WTC11 (cell line): Measurements from ENCODE around the gene ZNF672. TPM values are rescaled to one million over a fixed set of nuclear protein-coding genes. Genes with fewer than 3 reads are reported as not detected.

Experiments
- ATAC-seq: fragments of 200-7000 bp; cut with Tn5 transposase; 2 replicates; pipeline ENCODE4 v1.10.0; 2021; ENCODE audit warnings: mild to moderate bottlenecking, moderate library complexity
- CTCF ChIA-PET: fragments of 300-600 bp; sonication (Branson Sonifier 250); formaldehyde crosslinking; loops from one replicate; lab custom pipeline; 2021; ENCODE audit warnings: antibody characterized with exemption; lab: Charles Lee
- POLR2A ChIA-PET: fragments of 350-600 bp; sonication (Branson Sonifier 250); formaldehyde crosslinking; loops from one replicate; lab custom pipeline; 2021; ENCODE audit warnings: antibody characterized with exemption; lab: Charles Lee
- DNase-seq: peaks from one replicate; pipeline ENCODE4 v3.0.0; 2021; ENCODE audit warnings: low spot score
- H3K27ac Mint-ChIP-seq: 2 replicates; pipeline ENCODE4 v1.8.0; 2021; ENCODE audit warnings: mixed read lengths
- H3K27me3 Mint-ChIP-seq: 2 replicates; pipeline ENCODE4 v1.8.0; 2021; ENCODE audit warnings: low read depth, mild to moderate bottlenecking, moderate library complexity, mixed read lengths
- H3K36me3 Mint-ChIP-seq: 2 replicates; pipeline ENCODE4 v1.8.0; 2021; ENCODE audit warnings: mixed read lengths
- H3K4me1 Mint-ChIP-seq: 2 replicates; pipeline ENCODE4 v1.8.0; 2022; ENCODE audit warnings: mixed read lengths
- H3K4me3 Mint-ChIP-seq: 2 replicates; pipeline ENCODE4 v1.8.0; 2021; ENCODE audit warnings: mild to moderate bottlenecking, moderate library complexity, mixed read lengths
- H3K9me3 Mint-ChIP-seq: 2 replicates; pipeline ENCODE4 v1.8.0; 2021; ENCODE audit warnings: mixed read lengths
- ELF4 ChIP-seq: sonication (generic); formaldehyde crosslinking; IDR thresholded peaks from 2 replicates; pipeline ENCODE4 v1.8.1; 2022; ENCODE audit warnings: low read depth, mild to moderate bottlenecking, moderate library complexity, missing genetic modification reagents
- ESRRA ChIP-seq: sonication (generic); formaldehyde crosslinking; IDR thresholded peaks from 2 replicates; pipeline ENCODE4 v1.8.1; 2022; ENCODE audit warnings: mild to moderate bottlenecking, missing genetic modification reagents, borderline replicate concordance
- FOXJ3 ChIP-seq: sonication (generic); formaldehyde crosslinking; IDR thresholded peaks from 2 replicates; pipeline ENCODE4 v1.9.0; 2021; ENCODE audit warnings: missing genetic modification reagents, mild to moderate bottlenecking, borderline replicate concordance
- GABPB1 ChIP-seq: sonication (generic); formaldehyde crosslinking; IDR thresholded peaks from 2 replicates; pipeline ENCODE4 v1.8.1; 2023; ENCODE audit warnings: mild to moderate bottlenecking, missing genetic modification reagents
- GRHL2 ChIP-seq: fragments of 250-450 bp; sonication (Bioruptor Pico); IDR thresholded peaks from 2 replicates; pipeline ENCODE4 v1.8.0; 2022; ENCODE audit warnings: mild to moderate bottlenecking, moderate library complexity; ENCODE audit not compliant: insufficient replicate concordance, severe bottlenecking
- JUN ChIP-seq: sonication (generic); formaldehyde crosslinking; IDR thresholded peaks from 2 replicates; pipeline ENCODE4 v1.8.0; 2023; ENCODE audit warnings: mild to moderate bottlenecking, missing genetic modification reagents
- MYBL2 ChIP-seq: sonication (generic); formaldehyde crosslinking; IDR thresholded peaks from 2 replicates; pipeline ENCODE4 v1.8.1; 2023; ENCODE audit warnings: mild to moderate bottlenecking, moderate library complexity, missing genetic modification reagents
- SOX15 ChIP-seq: fragments of 250-450 bp; sonication (Bioruptor Pico); IDR thresholded peaks from 2 replicates; pipeline ENCODE4 v1.9.0; 2021; ENCODE audit warnings: mild to moderate bottlenecking
- ZNF121 ChIP-seq: sonication (generic); formaldehyde crosslinking; IDR thresholded peaks from 2 replicates; pipeline ENCODE4 v1.8.0; 2023; ENCODE audit warnings: missing genetic modification reagents
- ZNF219 ChIP-seq: sonication (generic); formaldehyde crosslinking; IDR thresholded peaks from 2 replicates; pipeline ENCODE4 v1.8.0; 2023; ENCODE audit warnings: missing genetic modification reagents, mild to moderate bottlenecking, borderline replicate concordance
- ZNF317 ChIP-seq: sonication (generic); formaldehyde crosslinking; IDR thresholded peaks from 2 replicates; pipeline ENCODE4 v1.8.1; 2023; ENCODE audit warnings: low read depth, mild to moderate bottlenecking, moderate library complexity, missing genetic modification reagents, borderline replicate concordance
- ZNF671 ChIP-seq: fragments of 250-450 bp; sonication (Bioruptor Pico); IDR thresholded peaks from 2 replicates; pipeline ENCODE4 v1.8.0; 2021; ENCODE audit warnings: mild to moderate bottlenecking
- total RNA-seq: library from RNA; stranded (reverse); gene quantifications from 3 replicates; pipeline ENCODE4 v1.2.3, GENCODE V29; 2021
- TF ChIP-seq, protein P1 (sequence below): sonication (generic); formaldehyde crosslinking; conservative IDR thresholded peaks from 2 replicates; pipeline ENCODE4 v1.8.1; 2022; ENCODE audit warnings: mild to moderate bottlenecking, missing genetic modification reagents
- TF ChIP-seq, protein P2 (sequence below): sonication (generic); formaldehyde crosslinking; IDR thresholded peaks from 2 replicates; pipeline ENCODE4 v1.8.1; 2023; ENCODE audit warnings: mild to moderate bottlenecking, missing genetic modification reagents, borderline replicate concordance
- TF ChIP-seq, protein P3 (sequence below): sonication (generic); formaldehyde crosslinking; IDR thresholded peaks from 2 replicates; pipeline ENCODE4 v1.8.1; 2022; ENCODE audit warnings: low read depth, missing genetic modification reagents, borderline replicate concordance
- TF ChIP-seq, protein P4 (sequence below): fragments of 250-450 bp; sonication (Bioruptor Pico); conservative IDR thresholded peaks from 2 replicates; pipeline ENCODE4 v1.9.0; 2021; ENCODE audit warnings: mild to moderate bottlenecking
- TF ChIP-seq, protein P5 (sequence below): fragments of 200-600 bp; IDR thresholded peaks from 2 replicates; pipeline ENCODE4 v1.8.0; 2022; ENCODE audit warnings: antibody characterized with exemption
- TF ChIP-seq, protein P6 (sequence below): sonication (generic); formaldehyde crosslinking; IDR thresholded peaks from 2 replicates; pipeline ENCODE4 v1.8.0; 2022; ENCODE audit warnings: missing genetic modification reagents

The ZNF672 gene
- total RNA-seq, 1 experiment from 2014 or later = 37.9 TPM

DNA sequence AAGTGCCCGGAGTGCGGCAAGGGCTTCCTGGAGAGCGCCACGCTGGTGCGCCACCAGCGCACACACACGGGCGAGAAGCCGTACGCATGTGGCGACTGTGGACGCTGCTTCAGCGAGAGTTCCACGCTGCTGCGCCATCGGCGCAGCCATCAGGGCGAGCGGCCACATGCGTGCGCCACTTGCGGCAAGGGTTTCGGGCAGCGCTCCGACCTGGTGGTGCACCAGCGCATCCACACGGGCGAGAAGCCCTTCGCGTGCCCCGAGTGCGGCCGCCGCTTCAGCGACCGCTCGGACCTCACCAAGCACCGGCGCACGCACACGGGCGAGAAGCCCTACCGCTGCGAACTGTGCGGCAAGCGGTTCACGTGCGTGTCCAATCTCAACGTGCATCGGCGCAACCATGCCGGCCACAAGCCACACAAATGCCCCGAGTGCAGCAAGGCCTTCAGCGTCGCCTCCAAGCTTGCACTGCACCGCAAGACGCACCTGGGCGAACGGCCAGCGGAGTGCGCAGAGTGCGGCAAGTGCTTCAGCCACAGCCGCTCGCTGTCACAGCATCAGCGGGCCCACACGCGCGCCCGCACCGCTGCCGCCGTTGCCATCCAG lies 10.0 kb downstream of the ZNF672 start:
- Mint-ChIP-seq H3K4me3 (no peak overlapping the region), H3K9me3 (no peaks in the 10 kb centered on the region), H3K27me3 (no peaks in the 10 kb centered on the region), H3K36me3 (peaks cover 25% of the 10 kb centered on the region), H3K4me1 (no peaks in the 10 kb centered on the region), H3K27ac (no peak overlapping the region)
- DNase-seq (no peak), ATAC-seq (no peak; the same call in 1 of the 2 replicates)
- CTCF ChIA-PET = interaction anchor here (0.6 to 2.4 kb wide), 2 partner anchors 10 to 36 kb away, joined by 3 to 9 read pairs; partner anchors contain the start of gene ZNF692
- TF ChIP-seq MYBL2 (CRISPR knock-in tag) (no peak), ELF4 (CRISPR knock-in tag) (no peak), ZNF317 (CRISPR knock-in tag) (no peak), GRHL2 (CRISPR knock-in tag) (no peak), ZNF671 (no peak), ZNF121 (CRISPR knock-in tag) (no peak), GABPB1 (CRISPR knock-in tag) (no peak), JUN (CRISPR knock-in tag) (no peak), ESRRA (CRISPR knock-in tag) (no peak), SOX15 (CRISPR knock-in tag) (no peak), FOXJ3 (CRISPR knock-in tag) (no peak)
- TF ChIP-seq, protein P1, sequence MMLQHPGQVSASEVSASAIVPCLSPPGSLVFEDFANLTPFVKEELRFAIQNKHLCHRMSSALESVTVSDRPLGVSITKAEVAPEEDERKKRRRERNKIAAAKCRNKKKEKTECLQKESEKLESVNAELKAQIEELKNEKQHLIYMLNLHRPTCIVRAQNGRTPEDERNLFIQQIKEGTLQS = no peak
- TF ChIP-seq, protein P2, sequence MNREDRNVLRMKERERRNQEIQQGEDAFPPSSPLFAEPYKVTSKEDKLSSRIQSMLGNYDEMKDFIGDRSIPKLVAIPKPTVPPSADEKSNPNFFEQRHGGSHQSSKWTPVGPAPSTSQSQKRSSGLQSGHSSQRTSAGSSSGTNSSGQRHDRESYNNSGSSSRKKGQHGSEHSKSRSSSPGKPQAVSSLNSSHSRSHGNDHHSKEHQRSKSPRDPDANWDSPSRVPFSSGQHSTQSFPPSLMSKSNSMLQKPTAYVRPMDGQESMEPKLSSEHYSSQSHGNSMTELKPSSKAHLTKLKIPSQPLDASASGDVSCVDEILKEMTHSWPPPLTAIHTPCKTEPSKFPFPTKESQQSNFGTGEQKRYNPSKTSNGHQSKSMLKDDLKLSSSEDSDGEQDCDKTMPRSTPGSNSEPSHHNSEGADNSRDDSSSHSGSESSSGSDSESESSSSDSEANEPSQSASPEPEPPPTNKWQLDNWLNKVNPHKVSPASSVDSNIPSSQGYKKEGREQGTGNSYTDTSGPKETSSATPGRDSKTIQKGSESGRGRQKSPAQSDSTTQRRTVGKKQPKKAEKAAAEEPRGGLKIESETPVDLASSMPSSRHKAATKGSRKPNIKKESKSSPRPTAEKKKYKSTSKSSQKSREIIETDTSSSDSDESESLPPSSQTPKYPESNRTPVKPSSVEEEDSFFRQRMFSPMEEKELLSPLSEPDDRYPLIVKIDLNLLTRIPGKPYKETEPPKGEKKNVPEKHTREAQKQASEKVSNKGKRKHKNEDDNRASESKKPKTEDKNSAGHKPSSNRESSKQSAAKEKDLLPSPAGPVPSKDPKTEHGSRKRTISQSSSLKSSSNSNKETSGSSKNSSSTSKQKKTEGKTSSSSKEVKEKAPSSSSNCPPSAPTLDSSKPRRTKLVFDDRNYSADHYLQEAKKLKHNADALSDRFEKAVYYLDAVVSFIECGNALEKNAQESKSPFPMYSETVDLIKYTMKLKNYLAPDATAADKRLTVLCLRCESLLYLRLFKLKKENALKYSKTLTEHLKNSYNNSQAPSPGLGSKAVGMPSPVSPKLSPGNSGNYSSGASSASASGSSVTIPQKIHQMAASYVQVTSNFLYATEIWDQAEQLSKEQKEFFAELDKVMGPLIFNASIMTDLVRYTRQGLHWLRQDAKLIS = no peak
- TF ChIP-seq, protein P3, sequence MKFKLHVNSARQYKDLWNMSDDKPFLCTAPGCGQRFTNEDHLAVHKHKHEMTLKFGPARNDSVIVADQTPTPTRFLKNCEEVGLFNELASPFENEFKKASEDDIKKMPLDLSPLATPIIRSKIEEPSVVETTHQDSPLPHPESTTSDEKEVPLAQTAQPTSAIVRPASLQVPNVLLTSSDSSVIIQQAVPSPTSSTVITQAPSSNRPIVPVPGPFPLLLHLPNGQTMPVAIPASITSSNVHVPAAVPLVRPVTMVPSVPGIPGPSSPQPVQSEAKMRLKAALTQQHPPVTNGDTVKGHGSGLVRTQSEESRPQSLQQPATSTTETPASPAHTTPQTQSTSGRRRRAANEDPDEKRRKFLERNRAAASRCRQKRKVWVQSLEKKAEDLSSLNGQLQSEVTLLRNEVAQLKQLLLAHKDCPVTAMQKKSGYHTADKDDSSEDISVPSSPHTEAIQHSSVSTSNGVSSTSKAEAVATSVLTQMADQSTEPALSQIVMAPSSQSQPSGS (CRISPR knock-in tag) = no peak
- TF ChIP-seq, protein P4, sequence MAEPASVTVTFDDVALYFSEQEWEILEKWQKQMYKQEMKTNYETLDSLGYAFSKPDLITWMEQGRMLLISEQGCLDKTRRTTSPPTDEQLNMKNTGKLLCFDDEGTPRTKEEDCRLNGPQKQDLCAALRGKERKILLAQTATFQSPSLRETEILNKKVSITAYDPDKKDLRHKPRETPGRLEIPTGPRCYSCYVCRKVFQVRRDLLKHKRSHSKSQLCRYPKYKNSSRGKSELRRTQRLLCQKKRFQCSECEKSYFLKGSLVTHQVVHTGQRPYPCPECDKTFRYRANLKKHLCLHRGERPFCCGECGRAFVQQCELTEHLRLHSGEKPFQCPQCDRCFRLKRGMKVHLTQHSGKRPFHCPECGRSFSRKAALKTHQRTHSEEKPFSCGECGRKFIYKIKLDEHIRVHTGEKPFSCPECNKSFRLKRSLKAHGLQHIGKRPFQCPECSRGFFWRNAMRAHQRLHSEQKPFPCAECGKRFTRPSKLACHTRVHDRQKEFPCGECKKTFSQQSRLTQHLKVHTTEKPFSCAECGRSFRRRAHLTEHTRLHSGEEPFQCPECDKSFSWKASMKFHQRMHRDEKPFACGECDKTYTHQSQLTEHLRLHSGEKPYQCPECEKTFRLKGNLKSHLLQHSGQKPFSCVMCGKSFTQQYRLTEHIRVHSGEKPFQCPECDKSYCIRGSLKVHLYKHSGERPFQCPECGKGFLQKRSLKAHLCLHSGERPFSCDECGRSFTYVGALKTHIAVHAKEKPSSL (CRISPR knock-in tag) = no peak
- POLR2A ChIA-PET = no interaction called here

DNA sequence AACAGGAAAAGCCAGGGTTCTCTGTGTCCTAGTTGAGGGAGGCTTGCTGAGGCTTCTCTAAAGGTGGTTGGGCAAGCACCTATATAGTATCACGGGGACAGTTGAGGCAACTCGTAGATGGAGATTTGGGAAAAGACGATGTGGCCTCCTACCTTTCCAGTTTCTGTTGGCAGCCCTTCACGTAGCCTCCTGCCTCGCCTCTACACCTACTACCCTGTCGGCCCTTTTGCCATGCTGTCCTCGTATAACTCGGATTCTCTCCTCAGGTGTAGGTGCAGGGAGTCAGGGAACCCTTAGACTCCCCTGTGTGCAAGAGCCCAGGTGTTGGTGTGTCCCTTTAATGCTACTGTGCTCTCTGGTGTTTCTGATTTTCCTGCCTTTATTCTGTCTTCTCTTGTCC lies 10.6 kb downstream of the ZNF672 start:
- H3K9me3 Mint-ChIP-seq = no peaks in the 10 kb centered on the region
- no peak overlapping the region for H3K4me3 Mint-ChIP-seq
- TF ChIP-seq, protein P5, sequence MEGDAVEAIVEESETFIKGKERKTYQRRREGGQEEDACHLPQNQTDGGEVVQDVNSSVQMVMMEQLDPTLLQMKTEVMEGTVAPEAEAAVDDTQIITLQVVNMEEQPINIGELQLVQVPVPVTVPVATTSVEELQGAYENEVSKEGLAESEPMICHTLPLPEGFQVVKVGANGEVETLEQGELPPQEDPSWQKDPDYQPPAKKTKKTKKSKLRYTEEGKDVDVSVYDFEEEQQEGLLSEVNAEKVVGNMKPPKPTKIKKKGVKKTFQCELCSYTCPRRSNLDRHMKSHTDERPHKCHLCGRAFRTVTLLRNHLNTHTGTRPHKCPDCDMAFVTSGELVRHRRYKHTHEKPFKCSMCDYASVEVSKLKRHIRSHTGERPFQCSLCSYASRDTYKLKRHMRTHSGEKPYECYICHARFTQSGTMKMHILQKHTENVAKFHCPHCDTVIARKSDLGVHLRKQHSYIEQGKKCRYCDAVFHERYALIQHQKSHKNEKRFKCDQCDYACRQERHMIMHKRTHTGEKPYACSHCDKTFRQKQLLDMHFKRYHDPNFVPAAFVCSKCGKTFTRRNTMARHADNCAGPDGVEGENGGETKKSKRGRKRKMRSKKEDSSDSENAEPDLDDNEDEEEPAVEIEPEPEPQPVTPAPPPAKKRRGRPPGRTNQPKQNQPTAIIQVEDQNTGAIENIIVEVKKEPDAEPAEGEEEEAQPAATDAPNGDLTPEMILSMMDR = no peak
- no peak for TF ChIP-seq ZNF219 (CRISPR knock-in tag)
- TF ChIP-seq, protein P6, sequence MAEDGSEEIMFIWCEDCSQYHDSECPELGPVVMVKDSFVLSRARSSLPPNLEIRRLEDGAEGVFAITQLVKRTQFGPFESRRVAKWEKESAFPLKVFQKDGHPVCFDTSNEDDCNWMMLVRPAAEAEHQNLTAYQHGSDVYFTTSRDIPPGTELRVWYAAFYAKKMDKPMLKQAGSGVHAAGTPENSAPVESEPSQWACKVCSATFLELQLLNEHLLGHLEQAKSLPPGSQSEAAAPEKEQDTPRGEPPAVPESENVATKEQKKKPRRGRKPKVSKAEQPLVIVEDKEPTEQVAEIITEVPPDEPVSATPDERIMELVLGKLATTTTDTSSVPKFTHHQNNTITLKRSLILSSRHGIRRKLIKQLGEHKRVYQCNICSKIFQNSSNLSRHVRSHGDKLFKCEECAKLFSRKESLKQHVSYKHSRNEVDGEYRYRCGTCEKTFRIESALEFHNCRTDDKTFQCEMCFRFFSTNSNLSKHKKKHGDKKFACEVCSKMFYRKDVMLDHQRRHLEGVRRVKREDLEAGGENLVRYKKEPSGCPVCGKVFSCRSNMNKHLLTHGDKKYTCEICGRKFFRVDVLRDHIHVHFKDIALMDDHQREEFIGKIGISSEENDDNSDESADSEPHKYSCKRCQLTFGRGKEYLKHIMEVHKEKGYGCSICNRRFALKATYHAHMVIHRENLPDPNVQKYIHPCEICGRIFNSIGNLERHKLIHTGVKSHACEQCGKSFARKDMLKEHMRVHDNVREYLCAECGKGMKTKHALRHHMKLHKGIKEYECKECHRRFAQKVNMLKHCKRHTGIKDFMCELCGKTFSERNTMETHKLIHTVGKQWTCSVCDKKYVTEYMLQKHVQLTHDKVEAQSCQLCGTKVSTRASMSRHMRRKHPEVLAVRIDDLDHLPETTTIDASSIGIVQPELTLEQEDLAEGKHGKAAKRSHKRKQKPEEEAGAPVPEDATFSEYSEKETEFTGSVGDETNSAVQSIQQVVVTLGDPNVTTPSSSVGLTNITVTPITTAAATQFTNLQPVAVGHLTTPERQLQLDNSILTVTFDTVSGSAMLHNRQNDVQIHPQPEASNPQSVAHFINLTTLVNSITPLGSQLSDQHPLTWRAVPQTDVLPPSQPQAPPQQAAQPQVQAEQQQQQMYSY (CRISPR knock-in tag) = no peak

More for the DNA sequence above, 10.6 kb downstream of the ZNF672 start:
- no peaks in the 10 kb centered on the region for H3K27me3 Mint-ChIP-seq
- ATAC-seq (no peak), DNase-seq (no peak)
- ChIA-PET CTCF (interaction anchor here (2.4 kb wide), 1 partner anchor 10 kb away, joined by 9 read pairs; the partner anchor contains the start of gene ZNF692), POLR2A (no interaction called here)
- no peak overlapping the region; the same call in 1 of the 2 replicates for H3K27ac Mint-ChIP-seq
- H3K36me3 Mint-ChIP-seq = peaks cover 25% of the 10 kb centered on the region
- no peaks in the 10 kb centered on the region for H3K4me1 Mint-ChIP-seq
